Spleen (tissue), 11 donors: ENCODE results near the gene LRCH1. TPM values are rescaled to one million over a fixed set of nuclear protein-coding genes. Genes with fewer than 3 reads are reported as not detected.

Experiments
- DNase-seq: peaks from one replicate; pipeline ENCODE4 v3.0.0-alpha.2; 2020
- H3K27ac ChIP-seq, 8 donors: fragments of 200-600 bp; sonication (generic) in 7 of 8; 1 replicate in 4 of 8; 2 replicates in 4 of 8; pipeline versions ENCODE4 v1.5.0 to v1.8.0; 2016 to 2021; ENCODE audit warnings: inconsistent platforms in 4 of 8, mild to moderate bottlenecking in 4 of 8, moderate library complexity in 1 of 8
- H3K27me3 ChIP-seq, 7 donors: fragments of 200-600 bp; sonication (generic) in 6 of 7; replicated peaks in 1 of 7; 1 replicate in 4 of 7; 2 replicates in 3 of 7; pipeline versions ENCODE4 v1.5.0 to v1.8.0; 2016 to 2021; ENCODE audit warnings: inconsistent platforms in 3 of 7, mild to moderate bottlenecking in 1 of 7
- H3K36me3 ChIP-seq, 6 donors: fragments of 200-600 bp; sonication (generic) in 5 of 6; 1 replicate in 4 of 6; 2 replicates in 2 of 6; pipeline versions ENCODE4 v1.5.0 to v1.8.0; 2016 to 2021; ENCODE audit warnings: inconsistent platforms in 2 of 6
- H3K4me1 ChIP-seq, 6 donors: fragments of 200-600 bp; sonication (generic) in 5 of 6; 1 replicate in 3 of 6; 2 replicates in 3 of 6; pipeline versions ENCODE4 v1.5.0 to v1.8.0; 2016 to 2021; ENCODE audit warnings: inconsistent platforms in 3 of 6
- H3K4me3 ChIP-seq, 8 donors: fragments of 200-600 bp; sonication (generic) in 7 of 8; 1 replicate in 4 of 8; 2 replicates in 4 of 8; pipeline versions ENCODE4 v1.5.0 to v1.8.0; 2016 to 2021; ENCODE audit warnings: inconsistent platforms in 4 of 8, mild to moderate bottlenecking in 4 of 8, moderate library complexity in 2 of 8
- H3K9me3 ChIP-seq, 8 donors: fragments of 200-600 bp; sonication (generic) in 7 of 8; 1 replicate in 4 of 8; 2 replicates in 4 of 8; pipeline versions ENCODE4 v1.5.0 to v1.8.0; 2016 to 2021; ENCODE audit warnings: inconsistent platforms in 4 of 8
- CTCF ChIP-seq, 11 experiments: fragments of 200-600 bp in 7 of 11; fragments of 450-650 bp in 4 of 11; sonication (generic) in 4 of 11; IDR thresholded peaks in 8 of 11; conservative IDR thresholded peaks in 3 of 11; 1 replicate in 7 of 11; 2 replicates in 4 of 11; pipeline versions ENCODE4 v1.4.0 to v1.8.0; 2016 to 2021; ENCODE audit warnings: antibody characterized with exemption in 11 of 11, inconsistent platforms in 4 of 11, mild to moderate bottlenecking in 1 of 11
- POLR2A ChIP-seq, 3 donors: fragments of 450-650 bp; IDR thresholded peaks; one replicate each; pipeline ENCODE4 v1.5.1; 2017; ENCODE audit warnings: antibody characterized with exemption in 3 of 3, mild to moderate bottlenecking in 1 of 3
- POLR2AphosphoS5 ChIP-seq, 3 donors: sonication (generic); formaldehyde crosslinking; IDR thresholded peaks; one replicate each; pipeline ENCODE4 v1.5.1; 2017; ENCODE audit warnings: antibody characterized with exemption in 3 of 3
- WGBS, 5 donors: extraction: QIAGEN DNeasy Blood & Tissue Kit in 3 of 5; methylation state at CpG; one replicate each; pipeline versions ENCODE4 v1.1.5 to v1.1.7; 2013 to 2018; 5-methylcytosine and 5-hydroxymethylcytosine counted together
- intact Hi-C: fragments of 100-400 bp; cut with DNase I; formaldehyde crosslinking; loops from one replicate; pipeline ENCODE4 v1.15.0; 2023; ENCODE audit warnings: low total_unique reads
- polyA plus RNA-seq, 3 donors: library from polyadenylated mRNA; stranded (reverse); fragments of 200-250 nt; gene quantifications; one replicate each; pipeline ENCODE4 v1.2.1, GENCODE V29; 2013
- total RNA-seq, 7 donors: library from RNA; depleted of rRNA in 3 of 7; stranded (reverse); fragments of >200 nt in 3 of 7; fragmentation: NEBNext Ultra II Directional in 4 of 7; extraction: Animal tissue kit (Norgen Biotek cat#: 25700) in 4 of 7; gene quantifications; one replicate each; pipeline versions ENCODE4 v1.1.0 to v1.2.1, GENCODE V29; 2016 to 2021
- donor health status: healthy with polysubstance abuse.
- donor health status: DM: no; HTN: no; CAD: no; lungs with moderate emphysema.
- donor health status: DM: no; HTN: no; CAD: no.
- donor health status: Bipolar disorder and iron deficiency.
- donor health status: healthy.
- donor health status: DM: no; HTN: no; CAD: no.
- donor health status: DM: yes; HTN: yes; CAD: no.

Gene LRCH1
- total and polyA plus RNA-seq, 10 donors = 7.4 to 41.6 (median 34.6) TPM

GRCh38 chr13:46560778-46561177 is 7.8 kb downstream of the LRCH1 start:
- Histone ChIP-seq H3K9me3 (no peaks in the 10 kb centered on the region), H3K27me3 (no peaks in the 10 kb centered on the region), H3K27ac (no peak overlapping the region), H3K4me1 (peaks cover 15 to 99% (median 62%) of the 10 kb centered on the region in 6 donors), H3K4me3 (no peak overlapping the region), H3K36me3 (no peaks in the 10 kb centered on the region)
- DNase-seq = no peak
- TF ChIP-seq POLR2AphosphoS5 (IDR thresholded peaks at IDR 0.05) (no peak), CTCF (IDR thresholded peaks at IDR 0.05 in 8 of 11, conservative IDR thresholded peaks at IDR 0.05 in 3 of 11) (no peak), POLR2A (IDR thresholded peaks at IDR 0.05) (no peak)
- intact Hi-C loops = no loop called here

DNA sequence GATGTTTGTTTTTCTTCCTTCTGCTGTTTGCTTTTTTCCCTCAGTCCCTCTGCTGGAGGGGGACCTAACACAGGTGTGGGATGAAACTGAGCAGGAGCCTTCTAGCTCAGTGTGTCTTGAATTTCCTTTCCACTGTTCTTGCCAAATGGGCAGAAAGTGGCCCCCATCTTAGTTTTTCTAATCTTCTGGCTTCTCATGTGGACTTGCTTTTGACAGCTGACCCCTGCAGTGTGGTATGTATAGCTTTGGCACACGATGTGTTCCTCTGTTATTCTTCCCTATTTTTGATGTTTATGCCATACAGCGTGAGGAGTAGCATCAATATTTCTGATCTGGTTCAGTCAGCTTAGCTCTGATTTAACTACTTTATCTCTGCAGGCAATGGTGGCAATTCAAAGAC is 8.3 kb downstream of the LRCH1 start:
- peaks cover 15 to 99% (median 62%) of the 10 kb centered on the region in 6 donors for H3K4me1 ChIP-seq
- H3K27ac ChIP-seq = peak overlapping the region in 1 of 8 donors; percentile 2
- H3K36me3 ChIP-seq = no peaks in the 10 kb centered on the region
- no peak for TF ChIP-seq POLR2A (IDR thresholded peaks at IDR 0.05)
- no peaks in the 10 kb centered on the region for H3K27me3 ChIP-seq
- no peak overlapping the region for H3K4me3 ChIP-seq
- no peak for DNase-seq
- WGBS, 5 donors = 63 to 84% (median 66%) methylated on average over 2 of the region's 2 CpGs
- intact Hi-C loops = no loop called here
- H3K9me3 ChIP-seq = no peaks in the 10 kb centered on the region

- no peak for DNase-seq
- no peak for TF ChIP-seq POLR2AphosphoS5 (IDR thresholded peaks at IDR 0.05)
- no peak for TF ChIP-seq POLR2A (IDR thresholded peaks at IDR 0.05)
- no peak for TF ChIP-seq CTCF (IDR thresholded peaks at IDR 0.05 in 8 of 11, conservative IDR thresholded peaks at IDR 0.05 in 3 of 11)
- 88 to 100% (median 92%) methylated on average over 1 of the region's 1 CpG for WGBS, 5 donors
- Histone ChIP-seq H3K4me1 (peaks cover 15 to 99% (median 62%) of the 10 kb centered on the region in 6 donors), H3K27ac (peak overlapping the region in 1 of 8 donors; percentile 2), H3K36me3 (no peaks in the 10 kb centered on the region), H3K4me3 (no peak overlapping the region), H3K27me3 (no peaks in the 10 kb centered on the region), H3K9me3 (no peaks in the 10 kb centered on the region)
- intact Hi-C loops = no loop called here
Measured at GRCh38 chr13:46561691-46562090, 8.7 kb downstream of the LRCH1 start.

- Histone ChIP-seq H3K4me3 (no peak overlapping the region), H3K9me3 (no peaks in the 10 kb centered on the region), H3K27ac (no peak overlapping the region), H3K36me3 (no peaks in the 10 kb centered on the region), H3K4me1 (peaks cover 15 to 99% (median 60%) of the 10 kb centered on the region in 6 donors), H3K27me3 (no peaks in the 10 kb centered on the region)
- WGBS, 5 donors = 92 to 99% (median 96%) methylated on average over 2 of the region's 2 CpGs
- no peak for TF ChIP-seq POLR2AphosphoS5 (IDR thresholded peaks at IDR 0.05)
- no peak for TF ChIP-seq CTCF (IDR thresholded peaks at IDR 0.05 in 8 of 11, conservative IDR thresholded peaks at IDR 0.05 in 3 of 11)
- TF ChIP-seq POLR2A (IDR thresholded peaks at IDR 0.05) = no peak
- DNase-seq = no peak
- intact Hi-C loops = no loop called here
Measured at GRCh38 chr13:46562152-46562551, 9.2 kb downstream of the LRCH1 start.

DNA sequence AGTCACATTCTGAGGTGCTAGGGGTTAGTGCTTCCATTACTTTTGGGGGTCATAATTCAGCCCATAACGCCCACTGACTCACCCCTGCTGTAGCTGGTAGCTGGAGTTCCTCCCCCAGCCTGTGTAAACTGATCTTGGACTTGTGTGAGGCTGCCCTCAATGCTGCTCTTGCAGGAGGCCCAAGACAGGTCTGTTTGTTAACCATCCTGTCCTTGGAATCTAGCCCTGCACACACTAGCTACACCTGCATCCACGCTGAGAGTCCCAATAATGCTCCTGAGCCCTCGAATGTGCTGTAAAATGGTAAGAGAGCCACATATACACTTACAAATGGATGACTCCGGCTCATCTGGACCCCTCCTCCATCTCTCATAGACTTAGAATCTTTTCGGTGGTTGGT is 9.6 kb downstream of the LRCH1 start:
- H3K27me3 ChIP-seq = no peaks in the 10 kb centered on the region
- no peaks in the 10 kb centered on the region for H3K36me3 ChIP-seq
- 85 to 93% (median 92%) methylated on average over 5 of the region's 5 CpGs for WGBS, 5 donors
- H3K9me3 ChIP-seq = no peaks in the 10 kb centered on the region
- no peak for TF ChIP-seq POLR2AphosphoS5 (IDR thresholded peaks at IDR 0.05)
- peaks cover 15 to 99% (median 60%) of the 10 kb centered on the region in 6 donors for H3K4me1 ChIP-seq
- peak overlapping the region in 1 of 8 donors; percentile 4 for H3K27ac ChIP-seq
- H3K4me3 ChIP-seq = no peak overlapping the region
- intact Hi-C loops = no loop called here
- no peak for DNase-seq
